MCF 10A (cell line): ENCODE results near the gene TNS3. TPM values are rescaled to one million over a fixed set of nuclear protein-coding genes. Genes with fewer than 3 reads are reported as not detected.

ENCODE experiments used
- BruUV-seq: library from RNA; stranded (reverse); fragments of 400-500 nt; replicated peaks from 2 replicates; lab custom pipeline; 2021; lab: Mats Ljungman, UMichigan
- CTCF ChIA-PET: fragments of 300-600 bp; sonication (Branson Sonifier 250); formaldehyde crosslinking; extraction: SDS; loops from one replicate; lab custom pipeline; 2021; ENCODE audit warnings: antibody characterized with exemption, inconsistent platforms; lab: Yijun Ruan, JAX
- POLR2A ChIA-PET: fragments of 300-600, 350-650 bp; sonication (Branson Sonifier 250); formaldehyde crosslinking; extraction: SDS; loops from one replicate; lab custom pipeline; 2020; ENCODE audit warnings: antibody characterized with exemption, inconsistent platforms; lab: Yijun Ruan, JAX
- DNase-seq: peaks from one replicate; pipeline ENCODE4 v3.0.0-alpha.2; 2018; ENCODE audit not compliant: unreplicated experiment
- H3K27ac Mint-ChIP-seq: one replicate; pipeline ENCODE4 v1.8.0; 2022; ENCODE audit warnings: mild to moderate bottlenecking, low read depth, mixed read lengths; ENCODE audit not compliant: unreplicated experiment
- H3K27me3 Mint-ChIP-seq: one replicate; pipeline ENCODE4 v1.8.0; 2022; ENCODE audit warnings: mixed read lengths; ENCODE audit not compliant: insufficient read depth, unreplicated experiment
- H3K36me3 Mint-ChIP-seq: one replicate; pipeline ENCODE4 v1.8.0; 2022; ENCODE audit warnings: mild to moderate bottlenecking, moderate library complexity, mixed read lengths; ENCODE audit not compliant: insufficient read depth, unreplicated experiment
- H3K4me1 Mint-ChIP-seq: one replicate; pipeline ENCODE4 v1.8.0; 2022; ENCODE audit warnings: mixed read lengths; ENCODE audit not compliant: insufficient read depth, unreplicated experiment
- H3K4me3 Mint-ChIP-seq: one replicate; pipeline ENCODE4 v1.8.0; 2022; ENCODE audit warnings: mild to moderate bottlenecking, moderate library complexity, mixed read lengths; ENCODE audit not compliant: unreplicated experiment
- H3K9me3 Mint-ChIP-seq: one replicate; pipeline ENCODE4 v1.8.0; 2022; ENCODE audit warnings: mixed read lengths; ENCODE audit not compliant: unreplicated experiment
- intact Hi-C: fragments of 100-400 bp; cut with micrococcal nuclease; formaldehyde crosslinking; loops from 2 replicates; pipeline ENCODE4 v1.14.1; 2022
- total RNA-seq: library from RNA; stranded (reverse); gene quantifications from 2 replicates; pipeline ENCODE4 v1.2.3, GENCODE V29; 2022
- TF ChIP-seq, protein P1 (sequence below): fragments of 200-600 bp; IDR thresholded peaks from one replicate; pipeline ENCODE4 v1.8.0; 2022; ENCODE audit warnings: antibody characterized with exemption, mild to moderate bottlenecking; ENCODE audit not compliant: unreplicated experiment

Gene TNS3
- total RNA-seq, 1 experiment from 2014 or later: 30.1 TPM

DNA sequence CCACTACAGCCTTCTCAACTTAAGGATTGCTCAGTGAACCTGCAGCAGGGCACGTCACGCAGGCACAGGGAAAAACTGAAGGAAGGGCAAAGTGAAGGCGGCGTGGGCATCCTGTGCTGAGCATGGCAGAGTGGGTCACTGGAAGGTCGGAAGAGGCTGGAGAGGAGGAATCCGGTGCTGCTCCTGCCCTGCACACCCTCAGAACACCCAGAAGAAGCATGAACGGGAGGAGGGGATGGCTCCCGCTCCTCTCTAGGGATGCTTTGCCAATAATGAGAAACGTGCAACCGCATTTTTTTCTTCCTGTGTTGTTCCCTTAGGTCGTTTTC, 175.1 kb downstream of the TNS3 start:
- CTCF ChIA-PET: interaction anchor here (1.1 kb wide), 1 partner anchor 140 kb away, joined by 4 read pairs; no protein-coding TSS in a partner anchor
- intact Hi-C loops: loop anchor here (1.0 to 5.0 kb wide), 2 partner anchors 69 to 140 kb away; no protein-coding TSS in a partner anchor
- peaks cover 58% of the 10 kb centered on the region for H3K36me3 Mint-ChIP-seq
- BruUV-seq: no TSS peak
- H3K9me3 Mint-ChIP-seq: no peaks in the 10 kb centered on the region
- POLR2A ChIA-PET: no interaction called here
- H3K4me3 Mint-ChIP-seq: no peak overlapping the region
- peaks cover 41% of the 10 kb centered on the region for H3K4me1 Mint-ChIP-seq
- H3K27me3 Mint-ChIP-seq: no peaks in the 10 kb centered on the region
- DNase-seq: no peak
- no peak overlapping the region for H3K27ac Mint-ChIP-seq
- TF ChIP-seq, protein P1, sequence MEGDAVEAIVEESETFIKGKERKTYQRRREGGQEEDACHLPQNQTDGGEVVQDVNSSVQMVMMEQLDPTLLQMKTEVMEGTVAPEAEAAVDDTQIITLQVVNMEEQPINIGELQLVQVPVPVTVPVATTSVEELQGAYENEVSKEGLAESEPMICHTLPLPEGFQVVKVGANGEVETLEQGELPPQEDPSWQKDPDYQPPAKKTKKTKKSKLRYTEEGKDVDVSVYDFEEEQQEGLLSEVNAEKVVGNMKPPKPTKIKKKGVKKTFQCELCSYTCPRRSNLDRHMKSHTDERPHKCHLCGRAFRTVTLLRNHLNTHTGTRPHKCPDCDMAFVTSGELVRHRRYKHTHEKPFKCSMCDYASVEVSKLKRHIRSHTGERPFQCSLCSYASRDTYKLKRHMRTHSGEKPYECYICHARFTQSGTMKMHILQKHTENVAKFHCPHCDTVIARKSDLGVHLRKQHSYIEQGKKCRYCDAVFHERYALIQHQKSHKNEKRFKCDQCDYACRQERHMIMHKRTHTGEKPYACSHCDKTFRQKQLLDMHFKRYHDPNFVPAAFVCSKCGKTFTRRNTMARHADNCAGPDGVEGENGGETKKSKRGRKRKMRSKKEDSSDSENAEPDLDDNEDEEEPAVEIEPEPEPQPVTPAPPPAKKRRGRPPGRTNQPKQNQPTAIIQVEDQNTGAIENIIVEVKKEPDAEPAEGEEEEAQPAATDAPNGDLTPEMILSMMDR: no peak

DNA sequence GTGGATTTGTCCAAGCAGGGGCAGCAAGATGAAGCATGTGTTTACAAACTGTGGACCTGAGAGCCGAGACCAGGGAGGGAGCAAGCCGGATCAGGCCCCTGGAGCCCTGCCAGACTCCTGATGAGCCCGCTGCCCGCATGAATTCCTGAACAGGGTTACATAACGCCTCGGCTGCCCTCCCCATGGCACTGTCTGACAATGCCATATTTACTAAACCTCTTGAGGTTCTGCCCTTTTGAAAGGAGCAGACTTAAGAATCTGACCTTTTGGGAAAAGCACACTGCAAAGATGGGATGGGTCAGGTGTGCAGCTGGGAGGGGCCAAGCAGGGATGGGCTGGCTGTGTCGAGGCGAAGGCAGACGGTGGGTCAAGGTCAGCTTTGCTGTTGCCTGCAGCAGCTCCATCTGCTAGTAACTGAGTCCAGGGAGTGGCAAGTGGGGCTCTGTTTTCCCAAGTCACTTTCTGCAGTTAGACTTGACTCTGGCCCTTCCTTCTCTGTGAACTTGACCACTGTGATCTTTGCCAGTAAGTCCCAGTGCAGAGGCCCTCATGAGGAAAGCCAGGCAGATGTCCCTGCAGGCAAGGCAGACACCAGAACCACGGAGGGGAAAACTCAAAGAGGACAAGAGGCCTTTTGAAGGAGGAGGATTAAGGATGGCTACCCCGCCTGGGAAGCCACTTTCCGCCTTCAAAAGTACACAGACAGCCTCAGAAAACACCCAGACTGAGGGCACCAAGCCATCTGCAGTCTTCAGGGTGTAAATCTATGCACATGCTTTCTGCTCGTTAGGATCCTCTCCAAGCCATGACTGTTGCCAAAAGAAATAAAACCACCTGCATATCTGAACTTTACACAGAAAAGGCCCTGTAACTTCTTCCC, 175.8 kb downstream of the TNS3 start:
- no TSS peak for BruUV-seq
- no peaks in the 10 kb centered on the region for H3K27me3 Mint-ChIP-seq
- ChIA-PET POLR2A (interaction anchor here (1.1 to 2.0 kb wide), 2 partner anchors 35 to 44 kb away, joined by 3 to 6 read pairs; no protein-coding TSS in a partner anchor), CTCF (no interaction called here)
- TF ChIP-seq, protein P1: no peak
- peak; percentile 93 for DNase-seq
- H3K36me3 Mint-ChIP-seq: peaks cover 58% of the 10 kb centered on the region
- intact Hi-C loops: loop anchor here (1.0 to 5.0 kb wide), 2 partner anchors 69 to 140 kb away; no protein-coding TSS in a partner anchor
- no peaks in the 10 kb centered on the region for H3K9me3 Mint-ChIP-seq
- peak overlapping the region; percentile 67 for H3K27ac Mint-ChIP-seq
- H3K4me3 Mint-ChIP-seq: peak overlapping the region; percentile 54
- peaks cover 41% of the 10 kb centered on the region for H3K4me1 Mint-ChIP-seq

DNA sequence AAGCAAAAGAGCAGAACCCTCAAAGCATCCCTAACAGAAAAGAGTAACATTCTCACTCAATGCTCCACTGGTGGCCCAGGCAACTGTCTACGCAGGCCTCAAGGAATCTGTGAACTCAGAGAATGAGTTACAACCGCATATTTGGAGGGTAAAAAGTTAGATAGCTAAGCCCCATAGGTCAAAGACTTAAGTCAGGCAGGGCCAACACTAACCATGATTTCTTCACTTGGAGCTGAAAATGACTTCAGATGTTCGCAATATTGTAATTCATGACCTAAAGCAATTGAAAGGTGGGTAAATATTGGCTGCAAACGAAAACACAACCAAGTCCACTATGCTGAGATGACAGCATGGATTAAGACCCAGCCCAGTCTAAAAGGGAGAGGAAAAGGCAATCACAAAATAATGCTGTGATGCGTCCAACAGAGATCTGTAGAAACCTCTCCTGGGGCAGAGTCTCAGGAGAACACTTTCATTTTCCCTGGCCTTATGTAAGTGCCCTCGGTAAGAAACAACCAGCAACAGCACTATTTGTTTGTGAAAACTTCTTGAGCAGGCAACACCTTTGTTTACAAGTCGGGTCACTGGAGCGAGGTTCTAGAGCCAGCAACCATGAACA, 176.5 kb downstream of the TNS3 start:
- BruUV-seq: no TSS peak
- CTCF ChIA-PET: no interaction called here
- H3K9me3 Mint-ChIP-seq: no peaks in the 10 kb centered on the region
- H3K27ac Mint-ChIP-seq: peak overlapping the region; percentile 67
- TF ChIP-seq, protein P1: no peak
- H3K4me1 Mint-ChIP-seq: peaks cover 41% of the 10 kb centered on the region
- peak overlapping the region; percentile 54 for H3K4me3 Mint-ChIP-seq
- no peak for DNase-seq
- H3K36me3 Mint-ChIP-seq: peaks cover 58% of the 10 kb centered on the region
- intact Hi-C loops: loop anchor here (5.0 kb wide), 1 partner anchor 68 kb away; no protein-coding TSS in a partner anchor
- H3K27me3 Mint-ChIP-seq: no peaks in the 10 kb centered on the region
- POLR2A ChIA-PET: interaction anchor here (0.7 to 2.0 kb wide), 4 partner anchors 9 to 146 kb away, joined by 3 to 6 read pairs (median 3); no protein-coding TSS in a partner anchor

DNA sequence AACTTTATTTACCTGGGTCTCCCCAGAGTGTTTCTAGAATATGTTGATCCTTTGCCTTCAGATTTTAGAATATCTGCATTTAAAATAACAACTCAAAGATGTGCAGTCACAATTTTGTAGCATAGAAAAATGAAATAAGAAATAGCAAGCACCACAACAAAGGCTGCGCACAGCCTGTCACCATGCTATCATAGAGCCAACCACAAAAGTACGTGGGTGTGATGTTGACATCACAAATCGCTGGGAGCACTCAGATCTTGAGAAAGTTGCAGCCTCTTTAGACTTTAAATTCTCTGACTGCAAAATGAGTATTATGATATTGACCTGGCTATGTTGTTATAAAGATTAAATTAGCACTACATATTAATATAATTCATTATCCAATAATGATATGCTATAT, 177.9 kb downstream of the TNS3 start:
- ChIA-PET POLR2A (no interaction called here), CTCF (interaction anchor here (0.9 kb wide), 1 partner anchor 137 kb away, joined by 3 read pairs; no protein-coding TSS in a partner anchor)
- no peaks in the 10 kb centered on the region for H3K9me3 Mint-ChIP-seq
- BruUV-seq: no TSS peak
- H3K36me3 Mint-ChIP-seq: peaks cover 55% of the 10 kb centered on the region
- peaks cover 41% of the 10 kb centered on the region for H3K4me1 Mint-ChIP-seq
- TF ChIP-seq, protein P1: no peak
- DNase-seq: peak; percentile 68
- H3K4me3 Mint-ChIP-seq: no peak overlapping the region
- no peak overlapping the region for H3K27ac Mint-ChIP-seq
- intact Hi-C loops: no loop called here
- H3K27me3 Mint-ChIP-seq: no peaks in the 10 kb centered on the region
